ENCODE results near the gene HOXA4. TPM values are rescaled to one million over a fixed set of nuclear protein-coding genes. Genes with fewer than 3 reads are reported as not detected.

HOXA4 gene
- total RNA-seq, 1 experiment from 2014 or later, result 2.3 TPM

- Histone ChIP-seq H3K4me2 (ENCODE audit: low read length) (no peak overlapping the region), H3K9me2 (replicated peaks; ENCODE audit: low read length) (no peaks in the 10 kb centered on the region), H4K20me1 (ENCODE audit: low read length) (no peaks in the 10 kb centered on the region), H3K9ac (ENCODE audit: low read length) (no peak overlapping the region), H3K4me3 (ENCODE audit: low read length) (no peak overlapping the region), H3K9me3 (ENCODE audit: low read length) (no peaks in the 10 kb centered on the region), H2AFZ (ENCODE audit: low read length) (no peak overlapping the region), H3K36me3 (ENCODE audit: low read depth, low read length) (no peaks in the 10 kb centered on the region; the same call in 1 of the 2 replicates), H3K27ac (ENCODE audit: low read length) (no peak overlapping the region), H3F3A (ENCODE audit: low read length, unreplicated experiment) (peaks cover 3% of the 10 kb centered on the region), H3K4me1 (ENCODE audit: insufficient read depth, low read length) (peaks cover 20% of the 10 kb centered on the region), H3K79me2 (ENCODE audit: low read length) (peaks cover 49% of the 10 kb centered on the region), H3K27me3 (ENCODE audit: low read length) (no peaks in the 10 kb centered on the region)
- DNase-seq, result no peak
- BruUV-seq (replicated peaks), result no TSS peak
- ATAC-seq, result no peak
- no peak for TF ChIP-seq EZH2 (IDR thresholded peaks at IDR 0.05; ENCODE audit: low read length, unreplicated experiment)
- TF ChIP-seq EZH2phosphoT487 (IDR thresholded peaks at IDR 0.05; ENCODE audit: borderline replicate concordance, low read length), result no peak
- TF ChIP-seq CTCF (conservative IDR thresholded peaks at IDR 0.05; ENCODE audit: low read depth, low read length), result no peak
- intact Hi-C loops (cut with micrococcal nuclease), result no loop called here
- POLR2A ChIA-PET (ENCODE audit: unreplicated experiment), result interaction anchor here (0.5 kb wide), 1 partner anchor 21 kb away, joined by 4 read pairs; no protein-coding TSS in a partner anchor
- CTCF ChIA-PET, result no interaction called here
These were observed 11.1 kb downstream of the HOXA4 start for GRCh38 chr7:27119412-27119911.

GRCh38 chr7:27118580-27118979 is 12.0 kb downstream of the HOXA4 start:
- Histone ChIP-seq H3K4me3 (ENCODE audit: low read length) (no peak overlapping the region), H3K27ac (ENCODE audit: low read length) (no peak overlapping the region), H3K4me1 (ENCODE audit: insufficient read depth, low read length) (peaks cover 23% of the 10 kb centered on the region), H4K20me1 (ENCODE audit: low read length) (no peaks in the 10 kb centered on the region), H3K4me2 (ENCODE audit: low read length) (no peak overlapping the region), H3K9ac (ENCODE audit: low read length) (no peak overlapping the region), H2AFZ (ENCODE audit: low read length) (no peak overlapping the region), H3K36me3 (ENCODE audit: low read depth, low read length) (no peaks in the 10 kb centered on the region; the same call in 1 of the 2 replicates), H3K27me3 (ENCODE audit: low read length) (no peaks in the 10 kb centered on the region), H3K9me3 (ENCODE audit: low read length) (no peaks in the 10 kb centered on the region), H3F3A (ENCODE audit: low read length, unreplicated experiment) (peaks cover 3% of the 10 kb centered on the region), H3K9me2 (replicated peaks; ENCODE audit: low read length) (no peaks in the 10 kb centered on the region), H3K79me2 (ENCODE audit: low read length) (peaks cover 54% of the 10 kb centered on the region)
- intact Hi-C loops (cut with micrococcal nuclease), result no loop called here
- TF ChIP-seq EZH2 (IDR thresholded peaks at IDR 0.05; ENCODE audit: low read length, unreplicated experiment) (no peak), CTCF (conservative IDR thresholded peaks at IDR 0.05; ENCODE audit: low read depth, low read length) (no peak), EZH2phosphoT487 (IDR thresholded peaks at IDR 0.05; ENCODE audit: borderline replicate concordance, low read length) (no peak)
- no peak for DNase-seq
- POLR2A ChIA-PET (ENCODE audit: unreplicated experiment), result no interaction called here
- CTCF ChIA-PET, result no interaction called here
- no TSS peak for BruUV-seq (replicated peaks)
- no peak for ATAC-seq

- TF ChIP-seq CTCF (conservative IDR thresholded peaks at IDR 0.05; ENCODE audit: low read depth, low read length) (no peak), EZH2phosphoT487 (IDR thresholded peaks at IDR 0.05; ENCODE audit: borderline replicate concordance, low read length) (no peak), EZH2 (IDR thresholded peaks at IDR 0.05; ENCODE audit: low read length, unreplicated experiment) (no peak)
- H3K9me3 ChIP-seq (ENCODE audit: low read length), result no peaks in the 10 kb centered on the region
- no peak overlapping the region for H3K9ac ChIP-seq (ENCODE audit: low read length)
- H3K4me3 ChIP-seq (ENCODE audit: low read length), result no peak overlapping the region
- H3K36me3 ChIP-seq (ENCODE audit: low read depth, low read length), result no peaks in the 10 kb centered on the region; the same call in 1 of the 2 replicates
- H3K27ac ChIP-seq (ENCODE audit: low read length), result no peak overlapping the region
- H3K9me2 ChIP-seq (replicated peaks; ENCODE audit: low read length), result no peaks in the 10 kb centered on the region
- H3K79me2 ChIP-seq (ENCODE audit: low read length), result peaks cover 60% of the 10 kb centered on the region
- H3K4me1 ChIP-seq (ENCODE audit: insufficient read depth, low read length), result peaks cover 23% of the 10 kb centered on the region
- H3K27me3 ChIP-seq (ENCODE audit: low read length), result no peaks in the 10 kb centered on the region
- peaks cover 3% of the 10 kb centered on the region for H3F3A ChIP-seq (ENCODE audit: low read length, unreplicated experiment)
- BruUV-seq (replicated peaks), result no TSS peak
- ATAC-seq (no peak), DNase-seq (no peak)
- no peak overlapping the region for H3K4me2 ChIP-seq (ENCODE audit: low read length)
- POLR2A ChIA-PET (ENCODE audit: unreplicated experiment), result no interaction called here
- no peak overlapping the region for H2AFZ ChIP-seq (ENCODE audit: low read length)
- no peaks in the 10 kb centered on the region for H4K20me1 ChIP-seq (ENCODE audit: low read length)
- CTCF ChIA-PET, result no interaction called here
- intact Hi-C loops (cut with micrococcal nuclease), result no loop called here
These were observed 12.6 kb downstream of the HOXA4 start for GRCh38 chr7:27117887-27118491.
